Pancreas (tissue), 10 donors: ENCODE results near the gene TGFBR2. TPM values are rescaled to one million over a fixed set of nuclear protein-coding genes. Genes with fewer than 3 reads are reported as not detected.

ENCODE experiments used
- ATAC-seq, 4 donors: fragments of 200-7000 bp; cut with Tn5 transposase; one replicate each; pipeline versions ENCODE4 v1.8.0 to v1.9.1; 2020; ENCODE audit warnings: mild to moderate bottlenecking in 4 of 4, moderate library complexity in 4 of 4
- DNase-seq, 6 donors: peaks; one replicate each; pipeline ENCODE4 v3.0.0-alpha.2; 2020
- FAIRE-seq: peaks from 2 replicates; lab custom pipeline; 2012; peaks lifted over from hg19 to GRCh38; lab: Jason Lieb, UNC
- H3K27ac ChIP-seq, 4 donors: fragments of 200-600 bp; sonication (generic); 1 replicate in 3 of 4; 2 replicates in 1 of 4; pipeline versions ENCODE4 v1.5.0 to v1.8.0; 2020
- H3K27me3 ChIP-seq, 4 donors: fragments of 200-600 bp; one replicate each; pipeline ENCODE4 v1.8.0; 2021
- H3K36me3 ChIP-seq, 3 donors: fragments of 200-600 bp; sonication (generic) in 1 of 3; one replicate each; pipeline versions ENCODE4 v1.5.0 to v1.8.0; 2020 to 2021
- H3K4me1 ChIP-seq, 3 donors: fragments of 200-600 bp; one replicate each; pipeline ENCODE4 v1.8.0; 2021
- H3K4me3 ChIP-seq, 4 donors: fragments of 200-600 bp; sonication (generic) in 2 of 4; one replicate each; pipeline versions ENCODE4 v1.5.0 to v1.8.0; 2020 to 2021
- H3K9me3 ChIP-seq, 4 donors: fragments of 200-600 bp; one replicate each; pipeline ENCODE4 v1.8.0; 2021
- CTCF ChIP-seq, 4 donors: fragments of 200-600 bp; sonication (generic) in 3 of 4; IDR thresholded peaks; one replicate each; pipeline versions ENCODE4 v1.5.0 to v1.8.0; 2021; ENCODE audit warnings: antibody characterized with exemption in 4 of 4
- WGBS, 2 donors: extraction: QIAGEN DNeasy Blood & Tissue Kit; methylation state at CpG; one replicate each; pipeline ENCODE4 v1.1.7; 2013; 5-methylcytosine and 5-hydroxymethylcytosine counted together
- intact Hi-C, 3 donors: fragments of 100-400 bp; cut with DNase I; formaldehyde crosslinking; loops; one replicate each; pipeline versions ENCODE4 v1.11.1 to v1.14.2; 2022
- polyA plus RNA-seq, 2 donors: library from polyadenylated mRNA; stranded (reverse); fragments of 200-250 nt; gene quantifications; one replicate each; pipeline ENCODE4 v1.2.3, GENCODE V29; 2013
- total RNA-seq, 6 donors: library from RNA; stranded (reverse); fragmentation: NEBNext Ultra II Directional in 4 of 6; extraction: Animal tissue kit (Norgen Biotek cat#: 25700) in 4 of 6; gene quantifications; one replicate each; pipeline versions ENCODE4 v1.2.1 to v1.2.4, GENCODE V29; 2021 to 2023
- donor health status: healthy with polysubstance abuse.
- donor health status: DM: no; HTN: no; CAD: no; lungs with moderate emphysema.
- donor health status: DM: no; HTN: no; CAD: no.
- donor health status: control.
- donor health status: control.
- donor health status: Bipolar disorder and iron deficiency.
- donor health status: DM: yes; HTN: yes; CAD: no.
- donor health status: DM: no; HTN: no; CAD: no.
- donor health status: DM: no; HTN: no; CAD: no.
- donor health status: DM: yes; HTN: yes; CAD: no.

The TGFBR2 gene
- total and polyA plus RNA-seq, 8 donors, result 9.0 to 60.8 (median 31.1) TPM

- no peaks in the 10 kb centered on the region for H3K9me3 ChIP-seq
- no peak overlapping the region for H3K4me3 ChIP-seq
- intact Hi-C loops, result loop anchor here in 1 of 3 donors (10.0 kb wide), 1 partner anchor 499 kb away; no protein-coding TSS in a partner anchor
- peak in 2 of 6 donors; percentile 15 to 40 for DNase-seq
- H3K36me3 ChIP-seq, result peaks cover 0 to 3% (median 0%) of the 10 kb centered on the region in 3 donors
- H3K27me3 ChIP-seq, result no peaks in the 10 kb centered on the region
- WGBS, 2 donors, result 6 to 12% methylated on average over 2 of the region's 2 CpGs
- TF ChIP-seq CTCF (IDR thresholded peaks at IDR 0.05), result peak; percentile 38 to 72 (median 60)
- no peak overlapping the region for H3K27ac ChIP-seq
- peak; percentile 63 to 83 (median 81) for ATAC-seq
- peaks cover 14 to 26% (median 16%) of the 10 kb centered on the region in 3 donors for H3K4me1 ChIP-seq
- peak; percentile 86 for FAIRE-seq
Measured at GRCh38 chr3:30693470-30694120, 87.2 kb downstream of the TGFBR2 start.

- no peak for FAIRE-seq
- Histone ChIP-seq H3K27me3 (no peaks in the 10 kb centered on the region), H3K9me3 (no peaks in the 10 kb centered on the region), H3K27ac (no peak overlapping the region), H3K4me3 (no peak overlapping the region), H3K4me1 (peaks cover 8 to 20% (median 10%) of the 10 kb centered on the region in 3 donors), H3K36me3 (peaks cover 0 to 3% (median 0%) of the 10 kb centered on the region in 3 donors)
- intact Hi-C loops, result loop anchor here in 1 of 3 donors (10.0 kb wide), 1 partner anchor 499 kb away; no protein-coding TSS in a partner anchor
- no peak for TF ChIP-seq CTCF (IDR thresholded peaks at IDR 0.05)
- no peak for ATAC-seq
- WGBS, 2 donors, result 65 to 75% methylated on average over 3 of the region's 3 CpGs
- no peak for DNase-seq
Measured at GRCh38 chr3:30694148-30694547, 87.7 kb downstream of the TGFBR2 start.

GRCh38 chr3:30694668-30695067 is 88.3 kb downstream of the TGFBR2 start:
- Histone ChIP-seq H3K36me3 (peaks cover 0 to 3% (median 0%) of the 10 kb centered on the region in 3 donors), H3K9me3 (no peaks in the 10 kb centered on the region), H3K27me3 (no peaks in the 10 kb centered on the region), H3K4me3 (no peak overlapping the region), H3K27ac (no peak overlapping the region), H3K4me1 (peaks cover 8 to 16% (median 10%) of the 10 kb centered on the region in 3 donors)
- DNase-seq (no peak), FAIRE-seq (no peak), ATAC-seq (no peak)
- no peak for TF ChIP-seq CTCF (IDR thresholded peaks at IDR 0.05)
- intact Hi-C loops, result loop anchor here in 1 of 3 donors (10.0 kb wide), 1 partner anchor 500 kb away; no protein-coding TSS in a partner anchor
- WGBS, 2 donors, result 88 to 91% methylated on average over 3 of the region's 3 CpGs

GRCh38 chr3:30695302-30696061 is 89.1 kb downstream of the TGFBR2 start:
- peaks cover 8 to 14% (median 10%) of the 10 kb centered on the region in 3 donors for H3K4me1 ChIP-seq
- FAIRE-seq (no peak), ATAC-seq (no peak), DNase-seq (no peak)
- intact Hi-C loops, result loop anchor here in 1 of 3 donors (10.0 kb wide), 1 partner anchor 501 kb away; no protein-coding TSS in a partner anchor
- H3K27me3 ChIP-seq, result no peaks in the 10 kb centered on the region
- no peaks in the 10 kb centered on the region for H3K9me3 ChIP-seq
- WGBS, 2 donors, result 92 to 94% methylated on average over 6 of the region's 6 CpGs
- H3K4me3 ChIP-seq, result no peak overlapping the region
- H3K27ac ChIP-seq, result no peak overlapping the region
- no peak for TF ChIP-seq CTCF (IDR thresholded peaks at IDR 0.05)
- peaks cover 0 to 3% (median 0%) of the 10 kb centered on the region in 3 donors for H3K36me3 ChIP-seq
